ENCODE measurements around the gene FNDC10.
"Not testable (repeated sequence)": the region's sequence is repeated elsewhere in the genome, so short reads cannot be mapped to it uniquely, and the experiment has no call there.

Gene FNDC10

DNA sequence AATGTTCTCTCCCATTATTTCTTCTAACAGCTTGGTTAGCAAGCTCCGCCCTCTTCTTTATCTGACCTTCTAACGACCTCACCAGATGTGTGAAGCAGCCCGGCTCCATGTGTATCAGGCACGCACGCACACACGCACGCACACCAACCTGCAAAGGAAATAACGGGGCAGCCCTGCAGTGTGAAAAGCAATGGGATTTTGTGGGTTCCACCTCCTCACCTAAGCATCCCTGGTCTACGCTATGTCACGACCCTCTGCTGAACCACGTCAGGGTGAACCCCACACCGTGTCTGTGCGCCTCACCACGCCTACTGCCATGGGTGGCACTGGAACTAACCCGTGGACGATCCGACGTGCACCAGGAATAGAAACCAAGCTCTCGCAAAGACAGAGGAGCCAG lies 35.7 kb downstream of the FNDC10 start:
- DNase-seq: no peak

DNA sequence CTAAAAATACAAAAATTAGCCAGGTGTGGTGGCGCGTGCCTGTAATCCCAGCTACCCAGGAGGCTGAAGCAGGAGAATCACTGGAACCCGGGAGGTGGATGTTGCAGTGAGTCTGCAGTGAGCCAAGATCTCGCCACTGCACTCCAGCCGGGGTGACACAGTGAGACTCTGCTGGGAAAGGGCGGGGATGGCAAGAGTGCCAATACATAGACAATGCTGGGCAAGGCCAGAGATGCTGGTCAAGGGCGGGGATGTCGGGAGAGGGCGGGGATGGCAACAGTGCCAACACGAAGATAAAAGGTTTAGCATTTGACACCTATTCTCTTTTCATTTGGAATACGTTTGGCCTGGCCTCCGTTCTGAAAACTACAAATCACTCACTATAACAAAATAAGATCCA lies 36.2 kb downstream of the FNDC10 start:
- DNase-seq: no peak

DNA sequence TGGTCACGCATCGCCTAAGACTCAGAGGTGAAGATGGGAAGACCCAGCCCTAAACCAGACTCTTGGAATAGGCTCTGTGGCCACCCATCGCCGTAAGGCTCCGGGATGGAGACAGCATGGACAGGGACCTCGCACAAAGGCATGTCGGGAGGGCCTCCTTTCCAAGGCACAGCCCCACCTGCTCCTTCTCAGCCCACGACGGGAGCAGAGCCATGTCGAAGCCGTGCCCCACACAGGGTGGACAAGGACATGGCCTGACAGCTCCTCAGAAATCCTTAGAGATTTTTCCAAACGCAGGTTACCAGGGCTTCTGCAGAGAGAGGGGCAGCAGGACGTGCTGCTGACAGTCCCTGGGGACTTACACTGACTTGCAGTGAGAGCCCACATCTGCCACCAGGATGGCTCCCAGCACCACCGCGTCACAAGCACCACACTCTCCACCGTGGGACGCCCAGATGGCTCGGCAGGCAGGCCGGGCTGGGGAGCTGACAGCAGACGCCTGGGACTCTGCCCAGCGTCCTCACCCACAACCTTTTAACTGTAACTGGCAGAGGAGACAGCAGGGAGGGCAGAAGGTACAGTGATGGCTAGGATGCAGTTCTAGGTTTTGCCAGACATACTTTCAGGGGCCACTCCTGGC lies 37.3 kb downstream of the FNDC10 start:
- no peak for DNase-seq

DNA sequence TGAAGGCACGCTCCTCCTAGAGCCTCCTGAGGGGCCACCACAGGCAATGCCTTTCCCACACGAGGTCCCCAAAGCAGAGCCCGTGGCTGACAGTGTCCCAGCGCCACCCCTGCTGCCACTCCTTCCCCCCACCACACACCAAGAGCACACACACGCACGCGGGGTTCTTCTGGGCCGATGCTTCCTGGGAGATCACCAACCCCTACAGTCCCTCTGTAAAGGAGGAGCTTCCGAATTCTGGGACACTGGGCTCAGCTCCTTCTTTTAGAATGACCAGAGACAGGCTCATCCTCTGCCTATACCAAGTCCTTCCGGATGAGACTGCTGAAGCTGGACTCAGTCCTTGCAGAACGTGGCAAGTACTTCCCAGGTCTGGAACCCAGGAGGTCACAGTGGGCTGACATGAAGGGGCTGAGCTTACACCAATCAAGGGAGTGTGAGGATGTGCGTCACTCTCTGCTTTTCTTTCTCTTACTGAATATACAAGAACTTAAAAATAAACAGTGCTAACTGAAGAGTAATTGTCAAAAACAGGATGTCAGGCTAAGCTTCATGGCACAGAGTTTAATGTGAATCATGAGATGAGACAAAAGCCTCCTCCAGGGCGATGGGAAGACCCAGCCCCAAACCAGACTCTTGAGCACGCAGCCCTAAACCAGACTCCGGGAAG lies 38.0 kb downstream of the FNDC10 start:
- DNase-seq: no peak

DNA sequence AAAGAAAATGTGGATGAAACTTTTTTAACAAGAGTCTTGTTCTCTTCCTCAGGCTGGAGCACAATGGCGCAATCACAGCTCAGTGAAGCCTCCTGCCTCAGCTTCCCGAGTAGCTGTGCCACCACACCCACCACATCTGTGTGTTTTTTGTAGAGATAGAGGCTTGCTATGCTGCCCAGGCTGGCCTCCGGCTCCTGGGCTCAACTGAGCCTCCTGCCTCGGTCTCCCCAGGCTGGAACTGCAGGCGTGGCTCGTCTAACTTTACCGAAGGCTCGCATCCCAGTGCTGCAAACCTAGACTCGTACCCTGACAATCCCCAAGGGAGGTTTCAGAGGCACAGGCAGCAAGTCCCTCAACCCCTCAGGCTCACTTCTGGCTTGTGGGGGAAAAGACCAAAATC lies 39.8 kb downstream of the FNDC10 start:
- no peak for DNase-seq

DNA sequence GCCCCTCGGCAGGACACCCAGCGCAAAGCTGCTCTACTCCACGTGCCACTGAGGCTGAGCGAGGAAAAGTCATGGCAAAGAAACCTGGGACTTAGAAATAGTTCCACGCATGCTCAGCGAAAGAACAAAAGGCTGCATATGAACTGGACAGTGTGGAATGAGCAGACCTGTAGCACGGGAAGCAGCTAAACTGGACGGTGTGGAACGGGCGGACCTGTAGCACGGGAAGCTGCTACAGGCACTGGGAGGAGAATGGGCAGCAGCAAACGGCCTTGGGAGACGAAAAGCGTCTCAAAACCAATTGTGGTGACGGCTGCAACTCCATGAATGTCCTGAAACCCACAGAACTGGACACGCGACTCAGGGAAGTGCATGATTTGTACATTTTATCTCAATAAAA lies 40.9 kb downstream of the FNDC10 start:
- no peak for DNase-seq

DNA sequence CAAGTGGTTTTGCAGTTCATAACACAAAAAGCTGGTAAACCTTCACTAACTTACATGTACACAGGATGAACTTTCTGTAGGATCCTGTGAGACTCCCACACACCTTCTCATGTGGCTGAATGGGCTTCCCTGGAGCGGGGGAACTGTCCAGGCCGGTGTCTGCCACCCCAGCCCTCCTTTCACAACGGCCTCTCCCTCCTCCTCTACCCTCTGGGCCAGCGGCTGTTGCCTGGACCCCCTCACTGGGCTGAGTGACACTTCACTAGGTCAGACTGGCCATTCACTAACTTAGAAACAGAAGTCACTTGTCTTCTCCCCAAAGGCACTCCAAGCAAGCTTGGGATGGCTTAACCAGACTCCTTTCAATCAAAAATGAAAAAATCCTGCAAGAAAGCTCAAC lies 41.3 kb downstream of the FNDC10 start:
- no peak for DNase-seq

DNA sequence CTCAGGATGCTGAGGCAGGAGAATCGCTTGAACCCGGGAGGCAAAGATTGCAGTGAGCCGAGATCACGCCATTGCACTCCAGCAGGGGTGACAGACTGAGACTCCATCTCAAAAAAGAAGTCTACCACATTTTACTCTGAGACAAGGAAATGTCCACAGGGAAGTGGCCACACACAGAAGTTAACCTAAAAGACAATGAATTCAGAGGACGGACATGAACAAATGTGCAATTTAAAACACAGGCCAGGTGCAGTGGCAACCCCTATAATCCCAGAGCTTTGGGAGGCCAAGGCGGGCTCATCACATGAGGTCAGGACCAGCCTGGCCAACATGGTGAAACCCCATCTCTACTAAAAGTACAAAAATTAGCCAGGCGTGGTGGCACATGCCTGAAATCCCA lies 42.2 kb downstream of the FNDC10 start:
- DNase-seq: not testable (repeated sequence)

DNA sequence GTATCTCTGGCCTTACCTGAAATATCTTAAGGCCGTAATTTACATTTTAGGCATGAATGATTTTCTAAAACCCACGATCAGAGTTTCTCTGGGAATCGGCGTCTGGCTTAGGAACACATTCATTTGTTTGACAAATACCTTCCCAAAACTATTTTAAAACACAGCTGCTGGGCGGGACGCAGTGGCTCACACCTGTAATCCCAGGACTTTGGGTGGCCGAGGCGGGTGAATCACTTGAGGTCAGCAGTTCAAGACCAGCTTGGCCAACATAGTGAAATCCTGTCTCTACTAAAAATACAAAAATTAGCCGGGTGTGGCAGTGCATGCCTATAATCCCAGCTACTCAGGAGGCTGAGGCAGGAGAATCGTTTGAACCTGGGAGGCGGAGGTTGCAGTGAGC lies 43.0 kb downstream of the FNDC10 start:
- not testable (repeated sequence) for DNase-seq

DNA sequence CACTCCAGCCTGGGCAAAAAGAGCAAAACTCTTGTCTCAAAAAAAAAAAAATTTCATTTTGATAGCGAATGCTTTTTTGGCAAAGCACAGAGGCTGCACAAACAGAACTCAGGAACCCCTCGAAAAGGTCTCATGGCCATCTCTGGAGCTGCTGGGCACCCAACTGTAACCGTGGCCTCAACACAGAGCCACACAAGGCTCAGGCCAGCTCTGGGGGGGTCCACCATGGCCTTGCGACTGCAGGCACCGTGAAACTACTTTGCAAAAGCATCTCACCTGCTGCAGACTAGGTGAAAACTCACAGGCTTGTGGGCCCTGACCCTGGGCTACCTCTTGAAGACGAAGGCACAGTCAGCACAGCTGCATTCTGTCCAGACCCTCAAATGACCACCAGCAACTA lies 43.4 kb downstream of the FNDC10 start:
- DNase-seq: no peak

DNA sequence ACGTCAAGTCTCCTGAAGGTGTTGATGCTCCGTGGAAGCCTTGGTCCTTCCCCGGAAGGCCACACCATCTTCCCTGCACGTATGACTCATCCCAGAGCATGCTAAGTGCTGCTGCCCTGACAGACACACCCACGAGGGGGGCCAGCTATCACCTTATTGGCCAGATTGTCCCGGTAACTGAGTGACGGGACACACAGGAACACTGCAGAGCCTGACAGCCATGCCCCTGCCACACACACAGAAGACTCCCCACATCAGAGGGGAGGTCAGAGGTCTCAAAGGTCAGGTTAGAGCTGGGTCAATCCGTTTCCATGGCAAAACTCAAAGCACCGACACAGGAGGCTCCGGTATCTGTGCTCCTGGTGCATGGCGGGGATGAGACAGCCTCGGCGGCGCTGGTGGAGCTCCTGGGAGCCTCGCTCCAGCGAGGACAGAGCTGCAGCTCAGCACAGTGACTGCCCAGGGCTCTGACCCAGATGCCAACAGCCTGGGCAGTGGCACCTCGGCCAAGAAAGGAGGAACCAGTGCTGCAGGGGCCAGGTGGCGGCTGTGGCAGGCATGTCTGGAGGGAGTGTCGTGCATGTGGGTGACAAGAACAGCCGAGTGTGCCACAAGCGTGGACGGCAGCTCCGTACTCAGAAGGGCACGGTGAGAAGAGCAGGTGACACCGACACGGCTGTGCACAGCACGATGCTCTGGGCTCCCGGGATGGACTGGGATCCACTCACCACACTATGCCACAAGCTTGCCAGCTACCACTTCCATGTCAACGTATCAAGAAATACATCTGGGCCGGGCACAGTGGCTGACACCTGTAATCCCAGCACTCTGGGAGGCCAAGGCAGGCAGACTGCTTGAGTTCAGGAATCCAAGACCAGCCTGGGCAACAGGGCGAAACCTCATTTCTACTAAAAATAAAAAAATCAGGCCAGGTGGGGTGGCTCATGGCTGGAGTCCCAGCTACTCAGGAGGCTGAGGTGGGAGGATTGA lies 44.7 kb downstream of the FNDC10 start:
- no peak for DNase-seq

DNA sequence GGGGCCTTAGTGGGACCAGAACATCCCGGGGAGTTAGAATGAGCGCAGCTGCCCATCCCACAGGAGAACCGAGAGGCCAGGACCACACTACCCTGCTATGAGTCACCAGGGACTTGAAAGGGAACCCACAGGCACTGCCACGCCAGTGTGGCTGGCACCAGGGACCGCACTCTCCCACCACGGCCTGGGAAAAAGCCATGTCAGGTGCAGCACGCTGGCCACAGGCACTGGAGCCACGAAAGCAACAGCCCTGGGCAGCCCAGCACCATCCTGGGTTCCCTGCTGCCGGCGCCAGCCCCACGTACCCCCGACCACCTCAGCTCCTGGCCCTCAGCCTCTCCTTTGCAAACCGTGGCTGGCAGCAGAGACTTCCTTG lies 45.4 kb downstream of the FNDC10 start:
- DNase-seq: no peak

DNA sequence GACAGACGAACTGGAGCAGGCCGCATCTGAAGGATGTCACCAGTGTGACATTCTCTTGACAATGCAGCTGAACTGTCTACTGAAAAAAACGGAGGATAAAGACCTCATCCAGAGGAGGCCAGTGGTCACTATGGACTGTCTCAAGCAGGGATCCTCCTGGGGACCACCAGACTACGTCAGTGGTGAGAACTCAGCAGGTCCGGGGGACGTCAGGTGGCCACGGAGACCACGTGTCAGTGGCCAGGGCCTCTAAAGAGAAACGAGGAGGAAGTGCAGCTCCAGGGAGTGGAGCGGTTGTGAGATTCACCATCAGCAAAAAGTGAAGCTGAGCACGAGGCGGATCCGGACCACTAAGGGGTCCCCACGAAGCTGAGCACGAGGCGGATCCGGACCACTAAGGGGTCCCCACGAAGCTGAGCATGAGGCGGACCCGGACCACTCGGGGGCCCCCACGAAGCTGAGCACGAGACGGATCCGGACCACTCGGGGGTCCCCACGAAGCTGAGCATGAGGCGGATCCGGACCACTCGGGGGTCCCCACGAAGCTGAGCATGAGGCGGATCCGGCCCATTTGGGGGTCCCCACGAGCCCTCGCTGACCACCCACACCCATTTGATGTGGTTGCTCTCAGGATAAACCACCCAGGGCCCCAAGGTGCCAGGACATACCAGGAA lies 46.0 kb downstream of the FNDC10 start:
- DNase-seq: no peak

DNA sequence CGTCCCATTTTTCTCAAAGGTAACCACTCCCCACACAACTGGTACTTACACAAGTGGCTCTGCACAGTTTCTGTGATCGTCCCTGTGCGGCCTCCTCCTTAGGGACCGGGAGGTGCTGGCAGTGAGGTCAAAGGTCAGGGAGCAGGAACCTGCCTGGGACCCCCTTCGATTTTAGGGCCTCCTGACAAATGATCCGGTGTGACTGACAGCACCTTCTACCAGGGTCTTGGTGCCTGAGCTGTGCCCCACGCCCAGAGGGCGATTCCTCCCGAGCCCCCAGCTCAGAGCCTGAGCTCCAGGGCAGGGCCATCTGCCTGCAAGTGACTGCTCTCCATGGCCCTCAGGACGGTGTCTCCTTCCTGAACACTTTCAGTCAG lies 47.7 kb downstream of the FNDC10 start:
- no peak for DNase-seq

DNA sequence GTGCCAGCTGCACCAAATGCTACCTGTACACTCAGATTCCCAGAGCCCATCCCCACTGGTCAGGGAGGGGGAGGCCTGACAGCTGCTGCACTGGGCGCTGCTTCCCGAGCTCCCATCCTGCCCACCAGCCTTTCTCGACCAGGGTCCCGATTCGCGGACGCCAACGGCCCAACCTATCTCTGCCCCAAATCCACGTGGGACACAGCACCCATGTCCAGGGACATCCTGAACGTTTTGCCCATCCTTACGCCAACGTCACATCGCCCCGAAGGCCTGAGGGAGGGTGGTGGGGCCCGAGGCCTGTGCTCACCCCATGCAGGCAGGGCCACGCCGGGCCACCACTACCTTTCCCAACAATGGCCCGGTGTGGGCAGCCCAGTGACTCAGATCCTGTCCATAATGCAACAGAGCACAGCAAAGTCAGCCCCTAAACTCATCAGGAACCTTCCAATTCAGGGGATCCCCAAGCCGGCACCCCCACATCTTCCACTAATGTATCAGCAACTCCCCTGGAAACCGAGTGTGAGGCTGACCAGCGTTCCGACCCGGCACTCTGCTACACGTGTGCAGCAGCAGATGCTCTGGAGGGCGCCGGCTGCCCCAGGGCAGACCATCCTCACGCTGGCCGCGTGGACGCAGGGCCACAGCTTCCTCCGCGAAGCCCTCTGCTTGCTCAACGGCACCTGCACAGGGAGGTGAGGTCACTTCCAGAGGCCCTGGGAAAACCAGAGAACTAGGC lies 48.2 kb downstream of the FNDC10 start:
- no peak for DNase-seq

DNA sequence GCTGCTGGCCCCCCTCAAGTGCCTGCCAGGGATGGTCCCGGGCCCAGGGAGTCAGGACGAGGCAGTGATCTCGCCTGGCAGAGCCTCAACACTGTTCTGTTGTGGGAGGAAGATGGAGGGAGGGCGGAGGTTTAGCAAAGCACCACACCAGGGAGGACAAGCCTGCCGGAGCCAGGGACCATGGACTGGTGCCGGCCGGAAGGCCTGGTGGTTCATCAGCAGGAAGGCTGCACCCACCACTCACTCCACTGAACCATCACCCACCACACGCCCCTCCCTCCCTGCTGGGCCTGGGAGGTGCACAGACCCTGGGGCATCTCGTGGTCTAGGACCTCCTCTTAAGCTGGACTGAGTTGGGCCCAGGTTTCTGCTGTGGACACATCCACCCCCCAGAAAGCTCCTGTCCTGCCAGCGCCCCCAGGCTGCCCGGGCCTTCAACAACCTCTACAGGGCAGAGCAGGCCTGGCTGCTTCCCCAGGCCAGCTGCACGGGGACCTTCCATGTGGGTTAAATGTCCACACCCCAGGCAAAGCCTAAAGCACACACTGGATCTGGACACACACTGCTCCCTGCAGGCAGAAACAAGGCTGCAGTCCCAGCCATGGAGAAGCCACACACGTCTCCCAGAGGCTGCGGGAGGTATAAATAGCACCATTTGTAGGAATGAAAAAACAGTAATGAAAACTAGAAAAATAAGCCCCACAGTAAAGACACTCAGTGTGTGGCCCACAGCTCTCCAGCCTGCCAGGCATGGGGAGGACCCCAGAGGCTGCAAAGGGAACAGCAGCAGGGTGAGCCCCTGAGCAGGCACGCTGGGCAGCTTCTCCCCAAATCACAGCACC lies 49.1 kb downstream of the FNDC10 start:
- no peak for DNase-seq

DNA sequence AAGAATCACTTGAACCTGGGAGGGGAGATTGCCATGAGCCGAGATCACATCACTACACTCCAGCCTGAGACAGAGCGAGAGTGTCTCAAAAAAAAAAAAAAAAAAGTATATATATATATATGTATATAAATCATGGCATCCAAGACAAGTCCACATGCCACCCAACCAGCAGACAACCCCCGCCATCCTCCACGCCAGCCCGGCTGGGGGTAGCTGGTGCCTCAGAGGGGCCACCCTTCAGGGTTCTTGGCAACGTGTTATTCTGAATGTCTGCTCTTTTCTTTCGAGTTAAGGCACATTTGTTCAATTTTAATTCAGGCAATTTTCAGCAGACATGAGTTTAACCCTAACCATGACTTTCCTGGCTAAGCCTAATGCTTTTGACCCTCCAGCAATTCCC lies 49.8 kb downstream of the FNDC10 start:
- DNase-seq: no peak

DNA sequence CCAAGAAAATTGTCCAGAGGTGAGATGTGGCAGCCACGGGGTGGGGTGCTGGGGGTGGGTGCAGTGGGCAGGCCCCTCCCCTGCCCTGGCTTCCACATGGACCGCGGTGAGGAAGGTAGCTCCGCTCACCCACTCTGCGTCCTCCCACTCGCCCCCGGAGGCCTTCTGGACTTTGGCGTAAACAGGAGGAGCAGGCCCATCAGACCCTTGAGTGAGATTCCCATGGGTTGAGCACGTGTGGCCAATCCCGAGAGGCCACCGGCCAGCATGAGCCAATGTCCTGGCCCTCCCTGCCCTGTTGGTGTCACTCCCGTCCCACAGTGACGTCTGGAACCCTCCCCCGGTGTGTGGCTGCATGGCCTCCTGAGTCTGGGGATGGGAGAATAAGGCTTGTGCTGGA lies 51.3 kb downstream of the FNDC10 start:
- DNase-seq: no peak

Data from activated naive CD4-positive, alpha-beta T cell treated with anti-CD3 and anti-CD28 coated beads, Interleukin-2, amount 50 U/mL, for 16 hours (primary cell).